Astrocyte (in vitro differentiated cells and primary cell): ENCODE data around the gene LTBP3.

Experiments used
- EZH2 ChIP-seq: IDR thresholded peaks from 2 replicates; pipeline ENCODE4 v1.6.1; 2012; ENCODE audit warnings: mild to moderate bottlenecking, low read length, inconsistent platforms; ENCODE audit not compliant: insufficient read depth
- TF ChIP-seq, protein P1 (sequence below): IDR thresholded peaks from 2 replicates; pipeline ENCODE4 v1.5.1; 2011; ENCODE audit warnings: low read depth, mild to moderate bottlenecking, inconsistent platforms, low read length, moderate library complexity; ENCODE audit not compliant: insufficient read depth

DNA sequence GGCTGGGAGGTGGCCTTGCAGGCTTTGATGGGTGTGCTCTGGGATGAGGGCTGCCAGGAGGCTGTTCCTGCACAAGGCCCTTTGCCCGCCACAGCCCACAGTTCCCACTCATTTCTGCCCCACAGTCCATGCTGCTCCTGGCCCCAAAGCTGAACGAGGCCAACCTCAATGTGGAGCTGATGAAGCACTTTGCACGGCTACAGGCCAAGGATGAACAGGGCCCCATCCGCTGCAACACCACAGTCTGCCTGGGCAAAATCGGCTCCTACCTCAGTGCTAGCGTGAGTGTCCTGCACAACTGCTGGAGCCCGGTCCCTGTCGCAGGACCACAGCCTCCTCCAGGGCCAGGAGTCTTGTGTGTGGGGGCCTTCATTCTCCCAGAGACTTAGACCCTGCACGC, 23.1 kb downstream of the LTBP3 start:
- TF ChIP-seq, protein P1, sequence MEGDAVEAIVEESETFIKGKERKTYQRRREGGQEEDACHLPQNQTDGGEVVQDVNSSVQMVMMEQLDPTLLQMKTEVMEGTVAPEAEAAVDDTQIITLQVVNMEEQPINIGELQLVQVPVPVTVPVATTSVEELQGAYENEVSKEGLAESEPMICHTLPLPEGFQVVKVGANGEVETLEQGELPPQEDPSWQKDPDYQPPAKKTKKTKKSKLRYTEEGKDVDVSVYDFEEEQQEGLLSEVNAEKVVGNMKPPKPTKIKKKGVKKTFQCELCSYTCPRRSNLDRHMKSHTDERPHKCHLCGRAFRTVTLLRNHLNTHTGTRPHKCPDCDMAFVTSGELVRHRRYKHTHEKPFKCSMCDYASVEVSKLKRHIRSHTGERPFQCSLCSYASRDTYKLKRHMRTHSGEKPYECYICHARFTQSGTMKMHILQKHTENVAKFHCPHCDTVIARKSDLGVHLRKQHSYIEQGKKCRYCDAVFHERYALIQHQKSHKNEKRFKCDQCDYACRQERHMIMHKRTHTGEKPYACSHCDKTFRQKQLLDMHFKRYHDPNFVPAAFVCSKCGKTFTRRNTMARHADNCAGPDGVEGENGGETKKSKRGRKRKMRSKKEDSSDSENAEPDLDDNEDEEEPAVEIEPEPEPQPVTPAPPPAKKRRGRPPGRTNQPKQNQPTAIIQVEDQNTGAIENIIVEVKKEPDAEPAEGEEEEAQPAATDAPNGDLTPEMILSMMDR = no peak
- no peak for TF ChIP-seq EZH2
